GM19468 (cell line): ENCODE measurements around the gene CD47.

Source experiments
- ATAC-seq: cut with Tn5 transposase; IDR thresholded peaks from one replicate; pipeline ENCODE4 v1.9.1; 2021; ENCODE audit warnings: mild to moderate bottlenecking, moderate library complexity, moderate number of reproducible peaks; ENCODE audit not compliant: unreplicated experiment; ENCODE audit errors: extremely low read depth

Gene CD47

GRCh38 chr3:107994181-107994580 lies 96.7 kb downstream of the CD47 start:
- no peak for ATAC-seq

GRCh38 chr3:107993771-107994170 lies 97.1 kb downstream of the CD47 start:
- no peak for ATAC-seq
